ENCODE measurements around the gene ARHGAP22.
"Not testable (repeated sequence)": the region's sequence is repeated elsewhere in the genome, so short reads cannot be mapped to it uniquely, and the experiment has no call there.

The ARHGAP22 gene

GRCh38 chr10:48446785-48447184, 158.1 kb downstream of the ARHGAP22 start:
- DNase-seq, result no peak

GRCh38 chr10:48445932-48446331, 158.9 kb downstream of the ARHGAP22 start:
- DNase-seq, result no peak

- no peak for DNase-seq
Observed at GRCh38 chr10:48444861-48445841, 159.7 kb downstream of the ARHGAP22 start.

GRCh38 chr10:48444266-48444665, 160.6 kb downstream of the ARHGAP22 start:
- DNase-seq, result no peak

GRCh38 chr10:48442809-48443177, 162.1 kb downstream of the ARHGAP22 start:
- DNase-seq, result no peak

- DNase-seq, result no peak
Observed at GRCh38 chr10:48442090-48442808, 162.6 kb downstream of the ARHGAP22 start.

- DNase-seq, result no peak
Observed at GRCh38 chr10:48440771-48441170, 164.1 kb downstream of the ARHGAP22 start.

- DNase-seq, result no peak
Observed at GRCh38 chr10:48439581-48440041, 165.3 kb downstream of the ARHGAP22 start.

GRCh38 chr10:48439031-48439430, 165.8 kb downstream of the ARHGAP22 start:
- no peak for DNase-seq

- no peak for DNase-seq
Observed at GRCh38 chr10:48437546-48437945, 167.3 kb downstream of the ARHGAP22 start.

GRCh38 chr10:48431871-48432270, 173.0 kb downstream of the ARHGAP22 start:
- DNase-seq, result no peak

- no peak for DNase-seq
Observed at GRCh38 chr10:48430402-48430993, 174.4 kb downstream of the ARHGAP22 start.

GRCh38 chr10:48429309-48429708, 175.6 kb downstream of the ARHGAP22 start:
- DNase-seq, result no peak

- no peak for DNase-seq
Observed at GRCh38 chr10:48428896-48429295, 176.0 kb downstream of the ARHGAP22 start.

GRCh38 chr10:48423884-48424283, 181.0 kb downstream of the ARHGAP22 start:
- DNase-seq, result no peak

GRCh38 chr10:48421862-48422261, 183.0 kb downstream of the ARHGAP22 start:
- not testable (repeated sequence) for DNase-seq

- DNase-seq, result no peak
Observed at GRCh38 chr10:48419714-48420113, 185.2 kb downstream of the ARHGAP22 start.

- DNase-seq, result no peak
Observed at GRCh38 chr10:48418189-48418788, 186.6 kb downstream of the ARHGAP22 start.

GRCh38 chr10:48417374-48417773, 187.5 kb downstream of the ARHGAP22 start:
- DNase-seq, result no peak

- no peak for DNase-seq
Observed at GRCh38 chr10:48416584-48417232, 188.2 kb downstream of the ARHGAP22 start.

GRCh38 chr10:48414778-48415177, 190.1 kb downstream of the ARHGAP22 start:
- DNase-seq, result no peak

- DNase-seq, result no peak
Observed at GRCh38 chr10:48414160-48414559, 190.7 kb downstream of the ARHGAP22 start.

Data from KG1 (cell line).